HFFc6 (cell line): Measurements from ENCODE around the gene MRPS5. TPM values are rescaled to one million over a fixed set of nuclear protein-coding genes. Genes with fewer than 3 reads are reported as not detected.

Experiments used
- DNase-seq: peaks from one replicate; pipeline ENCODE4 v3.0.0-alpha.2; 2018
- H3K27ac Mint-ChIP-seq: 2 replicates; pipeline ENCODE4 v1.8.0; 2020; ENCODE audit warnings: mild to moderate bottlenecking, mixed read lengths
- H3K27me3 Mint-ChIP-seq: 2 replicates; pipeline ENCODE4 v1.8.0; 2021; ENCODE audit warnings: mild to moderate bottlenecking, moderate library complexity, mixed read lengths; ENCODE audit not compliant: insufficient read depth
- H3K36me3 Mint-ChIP-seq: 2 replicates; pipeline ENCODE4 v1.8.0; 2021; ENCODE audit warnings: low read depth, mixed read lengths
- H3K4me1 Mint-ChIP-seq: 2 replicates; pipeline ENCODE4 v1.8.0; 2020; ENCODE audit warnings: low read depth, mixed read lengths
- H3K4me3 Mint-ChIP-seq: 2 replicates; pipeline ENCODE4 v1.8.0; 2020; ENCODE audit warnings: mild to moderate bottlenecking, moderate library complexity, mixed read lengths
- H3K9me3 Mint-ChIP-seq: 2 replicates; pipeline ENCODE4 v1.8.0; 2020; ENCODE audit warnings: mild to moderate bottlenecking, mixed read lengths
- total RNA-seq, 6 experiments: library from RNA; stranded (reverse); fragmentation: NEBNext Ultra II Directional; extraction: Animal tissue kit (Norgen Biotek cat#: 25700); gene quantifications; 2 replicates in 1 of 6; 3 replicates in 5 of 6; pipeline ENCODE4 v1.2.3, GENCODE V29; 2021
- TF ChIP-seq, protein P1 (sequence below): fragments of 200-600 bp; sonication (generic); IDR thresholded peaks from 2 replicates; pipeline ENCODE4 v1.5.0; 2021; ENCODE audit warnings: antibody characterized with exemption, mild to moderate bottlenecking

Gene MRPS5
- total RNA-seq, 6 experiments from 2014 or later, result 39.8 to 46.0 (median 41.3) TPM

DNA sequence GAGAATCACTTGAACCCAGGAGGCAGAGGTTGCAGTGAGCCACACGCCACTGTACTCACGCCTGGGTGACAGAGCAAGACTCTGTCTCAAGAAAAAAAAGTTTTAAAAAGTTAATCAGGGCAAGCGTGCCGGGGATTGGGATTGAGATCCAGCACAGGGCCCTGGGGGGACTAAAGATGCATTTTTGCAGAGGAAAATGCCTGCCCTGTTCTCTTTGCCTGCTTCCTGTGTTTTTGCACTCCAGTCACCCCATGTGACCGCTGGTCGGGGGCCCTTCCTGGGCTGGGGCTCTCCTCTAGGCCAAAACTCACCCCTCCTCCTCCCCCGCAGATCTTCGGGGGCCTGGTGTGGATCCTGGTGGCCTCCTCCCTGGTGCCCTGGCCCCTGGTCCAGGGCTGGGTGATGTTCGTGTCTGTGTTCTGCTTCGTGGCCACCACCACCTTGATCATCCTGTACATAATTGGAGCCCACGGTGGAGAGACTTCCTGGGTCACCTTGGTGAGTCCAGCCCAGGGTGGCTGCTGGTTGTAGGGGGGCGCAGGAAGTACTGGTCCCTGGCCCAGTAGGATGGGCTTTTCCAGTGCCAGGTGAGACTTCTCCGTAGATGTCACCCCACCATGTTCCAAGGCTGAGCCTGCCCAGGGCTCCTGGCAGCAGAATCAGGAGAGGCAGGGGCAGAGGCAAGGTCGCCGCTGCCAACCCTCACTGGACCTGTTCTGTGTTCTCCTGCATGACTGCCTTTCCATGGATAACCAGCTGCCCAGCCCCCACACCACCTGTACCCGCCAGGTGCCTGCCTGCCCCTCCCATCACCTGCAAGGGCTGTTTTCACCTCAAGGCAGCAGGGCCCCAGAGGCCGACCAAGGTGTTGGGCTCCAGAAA lies 73.7 kb downstream of the MRPS5 start:
- peaks cover 46% of the 10 kb centered on the region for H3K27me3 Mint-ChIP-seq
- no peaks in the 10 kb centered on the region for H3K36me3 Mint-ChIP-seq
- H3K9me3 Mint-ChIP-seq, result no peaks in the 10 kb centered on the region
- H3K4me1 Mint-ChIP-seq, result peaks cover 11% of the 10 kb centered on the region
- H3K27ac Mint-ChIP-seq, result no peak overlapping the region
- no peak overlapping the region for H3K4me3 Mint-ChIP-seq
- TF ChIP-seq, protein P1, sequence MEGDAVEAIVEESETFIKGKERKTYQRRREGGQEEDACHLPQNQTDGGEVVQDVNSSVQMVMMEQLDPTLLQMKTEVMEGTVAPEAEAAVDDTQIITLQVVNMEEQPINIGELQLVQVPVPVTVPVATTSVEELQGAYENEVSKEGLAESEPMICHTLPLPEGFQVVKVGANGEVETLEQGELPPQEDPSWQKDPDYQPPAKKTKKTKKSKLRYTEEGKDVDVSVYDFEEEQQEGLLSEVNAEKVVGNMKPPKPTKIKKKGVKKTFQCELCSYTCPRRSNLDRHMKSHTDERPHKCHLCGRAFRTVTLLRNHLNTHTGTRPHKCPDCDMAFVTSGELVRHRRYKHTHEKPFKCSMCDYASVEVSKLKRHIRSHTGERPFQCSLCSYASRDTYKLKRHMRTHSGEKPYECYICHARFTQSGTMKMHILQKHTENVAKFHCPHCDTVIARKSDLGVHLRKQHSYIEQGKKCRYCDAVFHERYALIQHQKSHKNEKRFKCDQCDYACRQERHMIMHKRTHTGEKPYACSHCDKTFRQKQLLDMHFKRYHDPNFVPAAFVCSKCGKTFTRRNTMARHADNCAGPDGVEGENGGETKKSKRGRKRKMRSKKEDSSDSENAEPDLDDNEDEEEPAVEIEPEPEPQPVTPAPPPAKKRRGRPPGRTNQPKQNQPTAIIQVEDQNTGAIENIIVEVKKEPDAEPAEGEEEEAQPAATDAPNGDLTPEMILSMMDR, result no peak
- DNase-seq, result no peak

DNA sequence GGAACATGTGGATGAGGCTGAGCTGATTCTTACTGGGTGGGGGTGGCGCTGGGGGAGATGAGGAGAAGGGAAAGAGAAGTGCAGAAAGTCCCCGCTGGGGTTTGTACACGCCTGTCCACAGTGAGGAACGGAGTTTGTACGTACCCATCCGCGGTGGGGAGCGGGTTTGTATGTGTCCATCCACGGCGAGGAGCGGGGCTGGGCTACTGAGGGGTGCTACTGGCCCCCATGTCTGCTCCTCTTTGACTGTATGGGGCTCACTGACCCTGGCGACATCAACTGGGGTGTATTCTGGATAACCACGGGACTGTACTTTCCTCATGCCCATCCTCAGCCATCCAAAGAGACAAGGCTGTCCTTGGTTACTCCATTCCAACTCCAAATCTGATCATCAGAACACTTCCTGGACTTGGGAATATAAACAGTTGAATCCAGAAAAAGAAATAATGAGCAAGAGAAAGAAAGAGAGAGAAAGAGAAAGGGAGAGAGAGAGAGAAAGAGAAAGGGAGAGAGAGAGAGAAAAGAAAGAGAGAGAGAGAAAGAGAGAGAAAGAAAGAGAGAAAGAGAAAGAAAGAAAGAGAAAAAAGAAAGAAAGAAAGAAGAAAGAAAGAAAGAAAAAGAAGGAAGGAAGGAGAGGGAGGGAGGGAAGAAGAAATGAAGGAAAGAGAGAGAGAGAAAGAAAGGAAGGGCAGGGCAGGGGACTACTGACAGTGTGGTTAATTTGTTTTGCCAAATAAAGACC lies 75.1 kb downstream of the MRPS5 start:
- Mint-ChIP-seq H3K4me3 (no peak overlapping the region), H3K4me1 (peaks cover 11% of the 10 kb centered on the region), H3K27me3 (peaks cover 54% of the 10 kb centered on the region), H3K27ac (no peak overlapping the region), H3K36me3 (no peaks in the 10 kb centered on the region), H3K9me3 (no peaks in the 10 kb centered on the region)
- TF ChIP-seq, protein P1, result no peak
- DNase-seq, result no peak

DNA sequence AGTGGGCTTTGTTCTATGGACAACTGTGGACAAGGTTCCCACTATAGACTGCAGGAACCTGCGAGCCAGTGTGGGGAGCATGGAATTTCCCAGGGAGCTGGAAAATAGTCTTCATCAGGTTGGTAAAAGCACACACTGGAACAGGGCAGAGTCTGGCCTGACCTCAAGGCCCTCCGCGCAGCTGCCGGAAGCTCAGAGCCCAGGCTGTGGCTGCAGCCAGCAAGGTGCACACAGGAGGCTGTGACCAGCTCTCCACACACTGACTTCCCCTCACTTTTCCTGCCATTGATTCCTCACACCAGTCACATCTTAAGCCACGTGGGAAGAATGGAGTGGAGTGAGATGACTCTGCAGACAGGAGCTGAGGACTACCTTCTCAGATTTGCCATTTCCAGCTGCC lies 77.0 kb downstream of the MRPS5 start:
- no peaks in the 10 kb centered on the region for H3K36me3 Mint-ChIP-seq
- no peaks in the 10 kb centered on the region; the same call in 1 of the 2 replicates for H3K9me3 Mint-ChIP-seq
- no peak for DNase-seq
- peaks cover 11% of the 10 kb centered on the region for H3K4me1 Mint-ChIP-seq
- no peak overlapping the region for H3K4me3 Mint-ChIP-seq
- TF ChIP-seq, protein P1, result no peak
- H3K27ac Mint-ChIP-seq, result no peak overlapping the region
- peaks cover 43% of the 10 kb centered on the region for H3K27me3 Mint-ChIP-seq

DNA sequence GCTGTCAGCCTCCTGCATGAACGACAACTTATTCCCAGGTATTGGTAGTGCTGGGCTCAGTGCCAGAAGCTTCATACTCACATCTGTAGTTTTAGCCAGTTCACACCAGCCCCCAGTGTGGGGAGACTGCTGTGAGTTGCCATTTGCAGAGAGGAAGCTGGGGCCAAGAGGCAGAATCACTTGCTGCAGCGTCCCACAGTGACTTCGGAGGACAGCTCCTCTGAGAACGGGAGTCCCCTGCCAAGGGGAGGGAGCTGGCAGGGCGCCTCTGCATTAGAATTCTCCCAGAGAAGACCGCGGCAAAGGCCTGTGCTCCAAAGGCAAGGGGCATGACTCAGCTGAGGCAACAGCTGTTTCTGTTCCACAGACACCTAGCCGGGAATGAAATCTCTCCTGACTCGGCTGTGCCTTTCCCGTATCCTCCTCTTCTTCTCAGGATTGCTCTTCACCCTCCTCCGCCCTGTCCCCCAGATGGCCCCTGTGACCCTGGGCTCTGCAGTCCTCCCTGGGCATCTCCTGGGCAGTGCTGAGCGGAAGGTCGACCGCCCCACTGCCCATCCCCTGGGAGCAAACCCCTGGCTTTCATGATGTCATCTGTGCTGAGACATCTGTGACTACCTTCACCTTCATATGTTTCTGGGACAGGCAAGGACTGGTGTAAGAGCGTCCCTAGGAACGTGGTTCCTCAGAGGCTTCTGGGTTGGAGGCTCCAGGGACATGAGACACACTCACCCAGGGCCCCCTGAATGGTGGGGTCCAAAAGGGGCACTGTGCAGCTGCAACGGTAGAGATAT lies 78.1 kb downstream of the MRPS5 start:
- Mint-ChIP-seq H3K27me3 (peaks cover 37% of the 10 kb centered on the region), H3K4me3 (no peak overlapping the region)
- TF ChIP-seq, protein P1, result no peak

More for the DNA sequence above, 78.1 kb downstream of the MRPS5 start:
- peak; percentile 67 for DNase-seq
- H3K4me1 Mint-ChIP-seq, result peaks cover 11% of the 10 kb centered on the region
- H3K27ac Mint-ChIP-seq, result no peak overlapping the region
- no peaks in the 10 kb centered on the region; the same call in 1 of the 2 replicates for H3K36me3 Mint-ChIP-seq
- peaks cover 11% of the 10 kb centered on the region for H3K9me3 Mint-ChIP-seq
